Suppressor macrophage treated with lipopolysaccharide for 1 hour (primary cell): Measurements from ENCODE around the gene MFSD6L.

ENCODE experiments used
- DNase-seq, 3 donors: peaks; one replicate each; pipeline ENCODE4 v3.0.0-alpha.2; 2020 to 2022

The MFSD6L gene

GRCh38 chr17:8798846-8799569 is at the start of gene MFSD6L:
MFSD6L (minus strand) TSS chr17:8799365; CDS start chr17:8799120, 245 bp downstream.
- DNase-seq, result no peak

GRCh38 chr17:8847891-8848290 is 48.7 kb upstream of the MFSD6L start:
- peak in 1 of 3 donors; percentile 17 for DNase-seq

- peak; percentile 32 to 41 (median 32) for DNase-seq
These were observed 47.6 kb upstream of the MFSD6L start for GRCh38 chr17:8846768-8847211.

DNA sequence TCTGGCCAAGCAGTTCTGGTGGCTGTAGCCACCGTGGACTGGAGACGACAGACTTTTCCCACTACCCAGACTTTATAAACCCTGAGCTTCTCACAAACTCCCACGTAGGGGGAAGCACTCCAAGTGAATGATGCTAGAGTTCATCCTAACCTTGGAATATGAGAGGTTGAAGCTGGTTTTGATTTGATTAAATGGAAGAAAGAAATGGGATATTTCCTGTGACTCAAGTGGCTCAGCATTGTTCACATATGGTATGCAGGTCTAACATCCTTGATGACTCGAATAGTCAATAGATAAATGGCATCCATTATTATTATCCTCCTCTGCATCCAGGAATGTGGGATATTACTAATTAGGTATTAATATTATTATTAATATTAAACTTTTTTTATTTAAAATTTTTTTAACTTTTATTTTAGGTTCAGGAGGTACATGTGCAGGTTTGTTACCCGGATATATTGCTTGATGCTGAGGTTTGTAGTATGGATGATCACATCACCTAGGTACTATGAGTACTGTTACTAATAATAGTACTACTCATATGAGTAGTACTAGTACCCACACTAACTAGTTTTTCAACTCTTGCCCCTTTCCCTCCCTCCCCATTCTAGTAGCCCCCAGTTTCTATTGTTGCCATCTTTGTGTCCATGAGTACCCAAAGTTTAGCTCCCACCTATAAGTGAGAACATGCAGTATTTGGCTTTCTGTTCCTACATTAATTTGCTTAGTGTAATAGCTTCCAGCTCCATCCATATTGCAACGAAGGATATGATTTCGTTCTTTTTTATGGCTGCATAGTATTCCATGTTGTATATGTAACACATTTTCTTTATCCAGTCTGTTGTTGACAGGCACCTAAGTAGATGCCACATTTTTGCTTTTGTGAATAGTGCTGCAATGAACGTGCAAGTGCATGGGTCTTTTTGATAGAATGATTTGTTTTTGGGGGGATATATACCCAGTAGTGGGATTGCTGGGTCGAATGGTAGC is 45.4 kb upstream of the MFSD6L start:
- DNase-seq, result no peak

DNA sequence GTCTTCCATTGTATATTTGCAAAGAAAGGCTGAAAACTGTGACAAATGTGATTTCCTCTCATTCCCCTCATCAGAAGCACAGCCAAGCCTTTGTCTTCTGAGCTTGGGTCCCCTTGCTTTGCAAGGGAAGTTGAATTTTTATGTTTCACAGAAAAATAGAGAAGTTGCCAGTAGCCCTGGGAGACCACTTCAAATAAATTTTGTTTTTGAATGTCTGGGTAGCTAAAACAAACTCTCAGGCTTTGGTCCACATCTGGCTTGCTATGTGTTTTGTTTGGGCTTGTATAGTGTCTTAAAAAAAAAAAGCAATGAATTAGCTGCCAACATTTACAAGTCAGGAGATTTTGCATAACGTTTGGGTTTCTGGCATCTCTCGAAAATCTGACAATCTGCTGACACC is 44.2 kb upstream of the MFSD6L start:
- DNase-seq, result no peak

DNA sequence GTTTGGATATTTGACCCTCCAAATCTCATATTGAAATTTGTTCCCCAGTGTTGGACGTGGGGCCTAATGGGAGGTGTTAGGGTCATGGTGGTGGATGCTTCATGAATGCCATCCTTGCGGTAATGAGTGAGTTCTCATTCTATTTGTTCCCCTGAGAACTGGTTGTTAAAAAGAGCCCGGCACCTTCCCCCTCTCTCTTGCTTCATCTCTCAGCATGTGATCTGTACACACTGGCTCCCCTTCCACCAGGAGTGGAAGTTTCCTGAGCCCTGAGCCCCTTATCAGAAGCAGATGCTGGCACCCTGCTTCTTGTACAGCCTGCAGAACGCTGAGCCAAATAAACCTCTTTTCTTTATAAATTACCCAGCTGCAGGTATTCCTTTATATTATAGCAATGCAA is 42.7 kb upstream of the MFSD6L start:
- DNase-seq, result no peak

DNA sequence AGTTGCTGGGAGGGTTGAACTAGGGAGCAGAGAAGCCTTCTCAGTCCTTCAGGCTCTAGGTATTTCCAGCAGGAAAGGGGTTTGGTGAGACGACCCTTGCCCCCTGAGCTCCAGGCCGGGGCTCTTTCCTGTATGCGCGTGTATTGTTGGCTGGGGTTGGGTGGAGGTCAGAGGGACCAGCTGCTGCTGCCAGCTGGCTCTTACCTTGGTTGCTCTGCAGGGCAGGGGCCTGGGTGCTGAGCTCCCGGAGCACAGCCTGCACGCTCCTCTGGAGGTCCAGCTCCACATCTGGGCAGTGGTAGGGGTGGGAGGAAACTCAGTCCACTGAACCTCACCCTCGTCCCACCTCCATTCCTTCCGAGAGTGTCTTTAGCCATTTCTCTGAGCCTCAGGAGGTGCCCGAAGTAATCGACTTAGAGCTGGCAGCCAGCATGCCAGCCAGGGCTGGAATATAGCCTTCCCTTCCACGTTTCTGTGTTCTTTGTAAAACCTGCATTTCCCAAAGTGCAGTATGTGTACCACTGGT is 40.3 kb upstream of the MFSD6L start:
- DNase-seq, result no peak

GRCh38 chr17:8838551-8839095 is 39.5 kb upstream of the MFSD6L start:
- no peak for DNase-seq

DNA sequence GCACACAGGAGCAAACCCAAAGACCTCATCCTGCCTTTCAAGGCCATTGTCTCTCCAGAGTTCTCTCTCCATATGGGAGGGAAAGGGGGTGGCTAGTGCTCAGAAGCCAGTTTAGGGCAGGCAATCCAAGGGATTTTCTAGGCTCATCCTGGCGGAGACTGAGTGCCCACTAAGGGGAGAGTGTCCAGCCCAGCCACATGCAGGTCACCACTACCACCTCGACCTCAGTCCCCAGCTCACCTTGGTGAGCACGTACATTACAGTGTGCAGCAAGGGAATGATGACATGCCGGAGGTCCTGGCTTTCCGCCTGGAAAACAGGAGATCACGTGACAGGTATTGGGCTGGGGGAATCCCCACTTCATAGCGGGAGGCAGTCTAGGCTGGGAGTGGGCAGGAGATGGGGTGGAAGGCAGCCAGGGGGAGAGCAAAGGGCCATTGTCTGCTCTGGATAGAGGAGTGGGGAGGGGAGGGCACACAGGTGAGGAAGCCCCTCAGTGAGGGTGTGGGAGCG is 38.5 kb upstream of the MFSD6L start:
- DNase-seq, result no peak

GRCh38 chr17:8836821-8837562 is 37.8 kb upstream of the MFSD6L start:
- no peak for DNase-seq

DNA sequence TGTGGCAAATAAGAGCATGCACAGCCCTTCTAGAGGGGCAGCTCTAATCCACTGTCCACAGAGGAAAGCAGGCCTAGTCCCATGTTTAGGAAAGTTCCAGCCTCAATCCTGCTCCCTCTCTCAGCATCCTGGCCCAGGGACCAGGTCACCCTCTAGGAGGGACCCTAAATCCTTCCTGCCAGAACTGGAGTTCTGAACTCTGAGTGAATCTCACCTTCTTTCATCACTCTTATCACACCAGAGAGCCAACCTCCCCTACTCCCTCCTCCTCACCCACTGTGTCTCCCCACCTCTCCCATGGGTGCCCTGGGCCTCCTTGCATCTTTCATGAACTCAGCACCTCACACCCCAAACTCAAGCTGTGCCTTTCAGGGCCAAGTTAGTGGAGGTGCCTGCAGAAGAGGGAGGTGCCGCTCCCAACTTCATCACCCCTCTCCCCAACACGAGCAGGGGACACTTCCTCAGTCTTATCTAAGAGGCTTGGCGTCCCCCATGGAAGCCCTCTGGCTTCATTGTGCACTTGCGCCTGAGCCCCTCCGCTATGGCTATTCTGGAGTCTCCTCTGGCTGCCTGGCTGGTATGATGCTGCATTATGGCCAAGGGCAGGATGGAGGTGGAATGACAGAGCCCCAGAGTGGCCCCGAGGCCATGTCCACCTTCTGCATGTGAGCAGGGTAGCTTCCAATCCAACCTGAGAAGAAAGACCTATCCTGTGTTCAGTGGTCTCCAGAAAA is 36.6 kb upstream of the MFSD6L start:
- DNase-seq, result peak in 1 of 3 donors; percentile 13

DNA sequence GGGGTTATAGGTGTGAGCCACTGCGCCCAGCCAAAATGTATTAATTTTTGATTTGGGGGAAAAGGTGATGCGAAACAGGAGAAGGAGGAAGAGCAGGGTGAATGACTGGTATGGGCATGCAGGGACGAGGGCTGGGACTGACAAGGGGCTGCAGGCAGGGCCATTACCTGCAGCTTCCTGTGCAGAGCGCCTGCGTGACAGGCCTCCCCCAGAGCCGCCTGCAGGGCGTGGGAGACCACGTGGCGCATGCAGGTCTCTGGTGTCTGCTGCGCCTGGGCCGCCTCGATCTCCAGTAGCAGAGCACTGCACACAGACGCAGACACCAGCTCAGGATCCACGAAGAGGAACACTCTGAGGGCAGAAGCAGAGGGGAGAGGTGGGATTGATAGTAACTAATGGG is 35.9 kb upstream of the MFSD6L start:
- peak in 1 of 3 donors; percentile 2 for DNase-seq

DNA sequence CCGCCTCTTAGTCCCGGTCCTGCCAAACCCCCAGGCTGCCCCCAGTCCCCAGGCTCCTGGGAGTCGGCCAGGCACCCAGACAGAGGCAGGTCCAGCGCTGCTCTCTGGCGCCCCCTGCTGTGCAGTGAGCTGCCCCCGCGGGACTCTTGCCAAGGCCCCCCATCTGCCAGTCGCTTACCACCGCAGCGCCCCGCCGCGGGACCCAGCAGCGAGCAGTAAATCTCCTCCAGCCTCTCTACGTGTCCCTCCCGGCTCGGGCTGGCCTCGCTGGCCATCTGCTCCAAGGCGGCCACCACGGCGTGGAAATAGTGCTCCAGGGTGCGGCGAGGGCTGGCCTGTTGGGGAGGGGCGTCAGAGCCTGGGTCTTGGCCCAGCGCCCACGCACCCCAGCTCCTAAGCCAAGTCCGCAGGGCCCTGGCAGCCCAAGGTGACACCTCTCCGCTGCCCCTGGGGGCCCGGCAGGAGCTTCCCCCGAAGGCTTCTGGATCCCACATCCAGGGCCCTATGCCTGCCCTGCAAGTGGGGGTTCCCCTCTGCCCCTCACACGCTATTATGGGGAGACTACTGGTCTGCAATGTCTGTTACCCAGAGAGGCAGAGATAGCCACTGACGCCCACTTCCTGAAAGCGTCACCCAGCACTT is 33.7 kb upstream of the MFSD6L start:
- DNase-seq, result peak; percentile 25 to 66 (median 26)

DNA sequence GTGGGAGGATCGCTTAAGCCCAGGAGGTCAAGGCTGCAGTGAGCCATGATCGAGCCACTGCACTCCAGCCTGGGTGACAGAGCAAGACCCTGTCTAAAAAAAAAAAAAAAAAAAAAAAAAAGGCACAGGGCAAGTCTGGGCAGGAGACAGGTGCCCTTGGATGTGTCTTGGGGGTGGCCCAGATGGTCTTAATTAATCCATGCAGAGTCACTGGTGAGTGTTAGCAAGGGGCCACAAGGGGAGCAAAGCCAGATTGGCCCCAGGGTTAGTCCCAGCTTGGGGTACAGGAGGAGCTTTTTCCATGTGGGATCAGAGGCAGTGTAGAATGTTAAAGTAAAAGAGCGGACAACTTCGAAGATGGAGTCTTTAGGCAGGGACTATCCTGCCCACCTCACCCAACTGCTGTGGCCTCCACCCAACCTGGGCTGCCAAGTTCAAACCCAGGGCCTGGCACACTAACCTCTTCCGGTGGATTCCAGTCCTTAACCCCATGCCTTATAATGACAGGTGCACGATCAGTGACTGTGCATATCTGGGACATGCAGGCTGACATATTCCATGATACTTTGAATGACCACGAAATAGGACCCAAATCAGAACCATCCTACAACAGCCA is 32.2 kb upstream of the MFSD6L start:
- DNase-seq, result peak in 1 of 3 donors; percentile 1

GRCh38 chr17:8830141-8830540 is 31.0 kb upstream of the MFSD6L start:
- no peak for DNase-seq

GRCh38 chr17:8829036-8829941 is 30.1 kb upstream of the MFSD6L start:
- peak in 1 of 3 donors; percentile 16 for DNase-seq

- DNase-seq, result no peak
These were observed 29.3 kb upstream of the MFSD6L start for GRCh38 chr17:8828517-8828875.

DNA sequence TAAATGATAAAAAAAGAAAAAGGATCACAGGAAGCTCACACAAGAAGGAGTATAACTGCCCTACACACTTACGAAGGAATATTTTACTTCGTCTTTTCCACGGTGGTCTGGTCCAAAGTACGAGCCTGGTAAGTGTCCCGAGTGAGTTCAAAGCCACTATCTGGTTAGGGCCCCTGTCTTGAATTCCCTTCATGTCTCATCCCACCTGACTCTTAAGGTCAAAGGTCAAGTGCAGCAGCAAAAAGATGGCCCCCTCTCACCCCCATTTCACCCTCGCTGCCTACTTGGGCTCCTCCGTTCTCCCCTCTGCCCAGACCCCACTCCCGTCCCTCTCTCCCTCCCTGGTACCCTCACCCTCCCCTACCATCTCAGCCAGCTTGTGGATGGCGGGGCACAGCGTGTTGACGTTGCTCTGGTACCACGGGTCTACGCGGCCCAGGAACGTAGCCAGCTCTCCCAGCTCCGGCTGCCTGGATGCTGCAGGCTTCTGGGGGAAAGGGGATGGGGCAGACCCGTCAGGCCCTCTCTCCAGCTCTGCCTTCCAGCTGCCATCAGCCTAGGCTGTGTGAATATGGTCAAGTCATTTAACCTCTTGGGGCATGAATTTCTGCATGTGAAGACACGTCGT is 27.8 kb upstream of the MFSD6L start:
- DNase-seq, result no peak

- DNase-seq, result no peak
These were observed 26.6 kb upstream of the MFSD6L start for GRCh38 chr17:8825802-8826201.
